ENCODE data around the gene FYB2. TPM values are rescaled to one million over a fixed set of nuclear protein-coding genes. Genes with fewer than 3 reads are reported as not detected.

Gene FYB2
- total RNA-seq, 1 experiment from 2014 or later = not detected

DNA sequence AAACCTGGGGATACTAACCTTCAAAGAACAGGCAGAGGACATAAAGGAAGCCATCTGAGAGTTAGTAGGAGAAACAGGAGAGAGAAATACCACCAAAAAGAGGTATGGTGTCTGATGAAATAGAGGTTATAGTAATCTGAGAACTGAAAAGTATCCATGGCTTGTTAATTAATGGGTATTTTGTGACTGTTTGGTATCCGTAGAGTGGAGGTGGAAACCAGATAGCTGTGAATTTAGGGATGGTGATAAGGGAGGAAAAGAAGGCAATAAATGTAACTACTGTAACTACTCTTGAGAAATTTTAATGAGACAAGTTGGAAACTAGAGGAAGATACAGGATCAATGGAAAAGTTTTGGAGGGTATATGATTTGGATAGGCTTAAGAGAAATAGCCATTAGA lies 146.6 kb downstream of the FYB2 start:
- no peak for DNase-seq (ENCODE audit: low spot score)
- in situ Hi-C loops (cut with HindIII; ENCODE audit: low sequenced_read_pairs) = no loop called here

DNA sequence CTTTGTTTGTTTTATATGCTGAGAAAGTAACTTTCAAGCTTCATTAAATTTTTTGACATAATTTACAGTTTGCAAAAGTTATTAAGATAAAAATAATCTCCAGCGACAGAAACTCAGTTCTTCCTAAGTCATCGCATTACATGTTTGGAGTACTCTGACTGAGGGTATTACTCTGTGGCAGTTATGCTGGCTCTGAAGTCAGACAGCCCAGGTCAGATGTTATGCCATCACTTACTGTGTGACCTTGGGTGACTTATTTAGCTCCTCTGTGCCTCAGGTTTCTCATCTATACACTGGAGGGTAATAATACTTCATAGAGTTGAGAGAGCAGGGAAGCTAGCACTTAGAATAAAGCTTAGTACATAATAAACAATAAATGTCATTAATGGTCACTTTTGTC lies 147.7 kb downstream of the FYB2 start:
- in situ Hi-C loops (cut with HindIII; ENCODE audit: low sequenced_read_pairs) = no loop called here
- DNase-seq (ENCODE audit: low spot score) = no peak

DNA sequence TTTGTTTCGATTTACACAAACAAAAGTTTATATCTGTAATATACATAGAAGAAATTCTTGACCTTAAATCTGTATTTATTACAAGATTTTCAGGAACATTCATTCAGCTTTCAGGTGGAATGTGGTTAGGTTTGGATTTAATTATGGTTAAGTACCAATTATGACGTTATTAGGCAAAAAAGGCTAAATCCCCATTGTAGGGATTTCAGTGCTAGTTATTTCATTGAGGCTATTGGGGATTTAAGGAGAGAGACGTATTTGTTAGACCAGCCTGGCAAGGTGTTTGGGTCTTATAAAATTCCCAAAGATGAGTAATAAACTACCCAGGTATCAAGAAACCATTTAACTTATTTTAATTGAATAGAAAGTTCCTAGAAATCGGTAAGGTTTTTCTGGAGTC lies 148.1 kb downstream of the FYB2 start:
- no peak for DNase-seq (ENCODE audit: low spot score)
- in situ Hi-C loops (cut with HindIII; ENCODE audit: low sequenced_read_pairs) = no loop called here

DNA sequence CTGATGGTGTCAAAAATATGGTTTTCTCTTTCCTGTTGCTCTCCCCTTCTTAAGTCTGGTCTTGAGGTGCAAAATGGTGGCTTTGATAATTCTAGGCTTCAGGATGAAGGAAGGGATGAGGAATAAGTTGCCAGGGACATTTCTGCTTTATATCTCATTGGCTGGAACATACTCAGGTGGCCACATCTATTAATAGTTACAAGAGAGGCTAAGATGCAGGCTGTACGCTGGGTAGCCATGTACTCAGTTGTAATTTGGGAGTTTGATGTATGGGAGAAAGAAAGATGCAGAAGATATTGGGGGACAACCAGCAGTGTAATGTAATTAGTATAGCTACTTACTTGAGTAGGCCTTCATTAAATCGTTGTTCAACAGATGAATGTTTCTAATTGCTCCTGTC lies 148.9 kb downstream of the FYB2 start:
- DNase-seq (ENCODE audit: low spot score) = no peak
- in situ Hi-C loops (cut with HindIII; ENCODE audit: low sequenced_read_pairs) = no loop called here

Other genes starting within 250 kb of the FYB2 start
- gene PLPP3, start 239.8 kb downstream of the FYB2 start, total RNA-seq (2014; rRNA removed; shearing (Covaris generic)) = not detected in 2 replicates
- not detected in 2 replicates for gene PRKAA2, start 174.1 kb downstream of the FYB2 start, total RNA-seq (2014; rRNA removed; shearing (Covaris generic))
- gene C8A, start 35.4 kb upstream of the FYB2 start, total RNA-seq (2014; rRNA removed; shearing (Covaris generic)) = not detected in 2 replicates
- not detected in 2 replicates for gene C8B, start 146.6 kb upstream of the FYB2 start, total RNA-seq (2014; rRNA removed; shearing (Covaris generic))